B cell (primary cell): ENCODE data around the gene RIMS3. TPM values are rescaled to one million over a fixed set of nuclear protein-coding genes. Genes with fewer than 3 reads are reported as not detected.

Experiments
- ATAC-seq: fragments of 200-7000 bp; cut with Tn5 transposase; one replicate; pipeline ENCODE4 v1.10.0; 2021; ENCODE audit warnings: low read depth, mild to moderate bottlenecking, moderate number of reproducible peaks, moderate library complexity
- CTCF ChIA-PET: fragments of 350-600 bp; sonication (Branson Sonifier 250); formaldehyde crosslinking; loops from one replicate; lab custom pipeline; 2021; ENCODE audit warnings: antibody characterized with exemption, inconsistent platforms; lab: Charles Lee
- POLR2A ChIA-PET: fragments of 350-600 bp; sonication (Branson Sonifier 250); formaldehyde crosslinking; loops from one replicate; lab custom pipeline; 2021; ENCODE audit warnings: antibody characterized with exemption; lab: Charles Lee
- DNase-seq: peaks from one replicate; pipeline ENCODE4 v3.0.0; 2013
- H2AFZ ChIP-seq: 2 replicates; pipeline ENCODE4 v1.6.1; 2012; ENCODE audit warnings: mild to moderate bottlenecking, low read depth, low read length; ENCODE audit not compliant: insufficient read depth, poor library complexity, severe bottlenecking
- H3K27ac ChIP-seq, 2 donors: 1 replicate in 1 of 2; 2 replicates in 1 of 2; pipeline ENCODE4 v1.5.1; 2012 to 2013; ENCODE audit warnings: low read length in 2 of 2, mild to moderate bottlenecking in 2 of 2, moderate library complexity in 1 of 2
- H3K27me3 ChIP-seq, 4 experiments: fragments of 200-600 bp in 1 of 4; sonication (generic) in 1 of 4; replicated peaks in 1 of 4; 1 replicate in 2 of 4; 2 replicates in 2 of 4; pipeline versions ENCODE4 v1.6.1 to v1.7.0; 2013 to 2016; ENCODE audit warnings: low read length in 3 of 4, mild to moderate bottlenecking in 2 of 4, mixed read lengths in 1 of 4, moderate library complexity in 1 of 4; ENCODE audit not compliant: insufficient read depth in 4 of 4, control insufficient read depth in 3 of 4; ENCODE audit errors: control extremely low read depth in 1 of 4
- H3K36me3 ChIP-seq, 2 experiments: replicated peaks in 1 of 2; 1 replicate in 1 of 2; 2 replicates in 1 of 2; pipeline versions ENCODE4 v1.6.1 to v1.7.1; 2013; ENCODE audit warnings: low read length in 1 of 2; ENCODE audit not compliant: insufficient read depth in 2 of 2, control insufficient read depth in 1 of 2; ENCODE audit errors: control extremely low read depth in 1 of 2, extremely low read depth in 1 of 2
- H3K4me1 ChIP-seq, 2 donors: fragments of 200-600 bp in 1 of 2; sonication (generic) in 1 of 2; 1 replicate in 1 of 2; 2 replicates in 1 of 2; pipeline versions ENCODE4 v1.5.1 to v1.6.1; 2013 to 2017; ENCODE audit warnings: low read length in 2 of 2; ENCODE audit not compliant: control insufficient read depth in 2 of 2, insufficient read depth in 2 of 2
- H3K4me2 ChIP-seq: replicated peaks from 2 replicates; pipeline ENCODE3; 2012; ENCODE audit warnings: mild to moderate bottlenecking, low read depth, low read length; ENCODE audit not compliant: poor library complexity, severe bottlenecking
- H3K4me3 ChIP-seq, 5 experiments: fragments of 200-600 bp in 1 of 5; sonication (generic) in 1 of 5; 1 replicate in 3 of 5; 2 replicates in 2 of 5; pipeline versions ENCODE4 v1.5.1 to v1.7.0; 2011 to 2016; ENCODE audit warnings: low read length in 4 of 5, mild to moderate bottlenecking in 4 of 5, low read depth in 2 of 5, control low read depth in 1 of 5, moderate library complexity in 1 of 5; ENCODE audit not compliant: insufficient read depth in 1 of 5; ENCODE audit errors: control extremely low read depth in 1 of 5, extremely low read depth in 1 of 5
- H3K79me2 ChIP-seq: fragments of 200-600 bp; sonication (generic); one replicate; pipeline ENCODE4 v1.6.0; 2016; ENCODE audit warnings: low read length; ENCODE audit not compliant: control insufficient read depth, insufficient read depth
- H3K9ac ChIP-seq: fragments of 200-600 bp; sonication (generic); 2 replicates; pipeline ENCODE4 v1.6.1; 2017; ENCODE audit warnings: mild to moderate bottlenecking, low read length, moderate library complexity
- H3K9me3 ChIP-seq, 3 donors: one replicate each; pipeline versions ENCODE4 v1.6.1 to v1.7.1; 2013; ENCODE audit warnings: low read length in 2 of 3; ENCODE audit not compliant: control insufficient read depth in 2 of 3, insufficient read depth in 1 of 3; ENCODE audit errors: control extremely low read depth in 1 of 3
- H4K20me1 ChIP-seq: 2 replicates; pipeline ENCODE4 v1.6.0; 2012; ENCODE audit warnings: mild to moderate bottlenecking, low read length; ENCODE audit not compliant: insufficient read depth, control insufficient read depth, poor library complexity, severe bottlenecking
- H3K27ac Mint-ChIP-seq: one replicate; pipeline ENCODE4 v1.8.0; 2021; ENCODE audit warnings: mixed read lengths
- H3K27me3 Mint-ChIP-seq: one replicate; pipeline ENCODE4 v1.8.0; 2021; ENCODE audit warnings: mixed read lengths
- H3K4me1 Mint-ChIP-seq: one replicate; pipeline ENCODE4 v1.8.0; 2021; ENCODE audit warnings: mixed read lengths
- H3K4me3 Mint-ChIP-seq: one replicate; pipeline ENCODE4 v1.8.0; 2021; ENCODE audit warnings: mixed read lengths
- H3K9me3 Mint-ChIP-seq: one replicate; pipeline ENCODE4 v1.8.0; 2022; ENCODE audit warnings: mixed read lengths; ENCODE audit not compliant: insufficient read depth
- EZH2 ChIP-seq: IDR thresholded peaks from 2 replicates; pipeline ENCODE4 v1.6.1; 2012; ENCODE audit warnings: borderline replicate concordance, low read depth, mild to moderate bottlenecking, moderate library complexity, low read length; ENCODE audit not compliant: insufficient read depth, poor library complexity, severe bottlenecking
- WGBS: methylation state at CpG from one replicate; pipeline ENCODE4 v1.1.5; 2013; ENCODE audit warnings: missing lambda C conversion rate; ENCODE audit not compliant: insufficient coverage; 5-methylcytosine and 5-hydroxymethylcytosine counted together
- intact Hi-C: fragments of 100-400 bp; cut with micrococcal nuclease; formaldehyde crosslinking; loops from one replicate; pipeline ENCODE4 v1.10.0; 2022
- polyA plus RNA-seq: library from polyadenylated mRNA; depleted of rRNA; stranded (reverse); fragments of >200 nt; gene quantifications from 2 replicates; pipeline ENCODE4 v1.2.3, GENCODE V29; 2012
- total RNA-seq, 2 donors: library from RNA; stranded (reverse); fragments of 120-200 nt in 1 of 2; gene quantifications; 1 replicate in 1 of 2; 2 replicates in 1 of 2; pipeline versions ENCODE4 v1.2.3 to v1.2.4, GENCODE V29; 2013 to 2022
- TF ChIP-seq, protein P1 (sequence below): fragments of 200-600 bp; IDR thresholded peaks from one replicate; pipeline ENCODE4 v1.8.0; 2022; ENCODE audit warnings: antibody characterized with exemption, mild to moderate bottlenecking

RIMS3 gene
- total and polyA plus RNA-seq, 2 donors (not counting 1 experiment from before 2014, with no cell fraction given): 1.1 to 5.4 TPM

- ATAC-seq: no peak
- Histone ChIP-seq H3K4me2 (peak overlapping the region; percentile 18), H3K4me3 (no peak overlapping the region), H3K27ac (peak overlapping the region in 1 of 2 donors; percentile 32), H3K4me1 (peaks cover 10 to 15% of the 10 kb centered on the region in 2 donors), H3K9me3 (peaks cover 0 to 9% (median 0%) of the 10 kb centered on the region in 3 donors), H2AFZ (peak overlapping the region; percentile 29), H3K36me3 (no peaks in the 10 kb centered on the region), H3K27me3 (no peaks in the 10 kb centered on the region), H3K79me2 (no peaks in the 10 kb centered on the region), H4K20me1 (no peaks in the 10 kb centered on the region), H3K9ac (no peak overlapping the region)
- Mint-ChIP-seq H3K27ac (peak overlapping the region; percentile 72), H3K4me3 (peak overlapping the region; percentile 54), H3K27me3 (no peaks in the 10 kb centered on the region), H3K4me1 (peaks cover 14% of the 10 kb centered on the region), H3K9me3 (no peaks in the 10 kb centered on the region)
- intact Hi-C loops: no loop called here
- TF ChIP-seq, protein P1, sequence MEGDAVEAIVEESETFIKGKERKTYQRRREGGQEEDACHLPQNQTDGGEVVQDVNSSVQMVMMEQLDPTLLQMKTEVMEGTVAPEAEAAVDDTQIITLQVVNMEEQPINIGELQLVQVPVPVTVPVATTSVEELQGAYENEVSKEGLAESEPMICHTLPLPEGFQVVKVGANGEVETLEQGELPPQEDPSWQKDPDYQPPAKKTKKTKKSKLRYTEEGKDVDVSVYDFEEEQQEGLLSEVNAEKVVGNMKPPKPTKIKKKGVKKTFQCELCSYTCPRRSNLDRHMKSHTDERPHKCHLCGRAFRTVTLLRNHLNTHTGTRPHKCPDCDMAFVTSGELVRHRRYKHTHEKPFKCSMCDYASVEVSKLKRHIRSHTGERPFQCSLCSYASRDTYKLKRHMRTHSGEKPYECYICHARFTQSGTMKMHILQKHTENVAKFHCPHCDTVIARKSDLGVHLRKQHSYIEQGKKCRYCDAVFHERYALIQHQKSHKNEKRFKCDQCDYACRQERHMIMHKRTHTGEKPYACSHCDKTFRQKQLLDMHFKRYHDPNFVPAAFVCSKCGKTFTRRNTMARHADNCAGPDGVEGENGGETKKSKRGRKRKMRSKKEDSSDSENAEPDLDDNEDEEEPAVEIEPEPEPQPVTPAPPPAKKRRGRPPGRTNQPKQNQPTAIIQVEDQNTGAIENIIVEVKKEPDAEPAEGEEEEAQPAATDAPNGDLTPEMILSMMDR: no peak
- TF ChIP-seq EZH2: no peak
- no peak for DNase-seq
- ChIA-PET CTCF (interaction anchor here (1.5 to 1.6 kb wide), 2 partner anchors 89 to 141 kb away, joined by 4 to 5 read pairs; no protein-coding TSS in a partner anchor), POLR2A (no interaction called here)
Measured at GRCh38 chr1:40633523-40633922, 32.0 kb downstream of the RIMS3 start.

DNA sequence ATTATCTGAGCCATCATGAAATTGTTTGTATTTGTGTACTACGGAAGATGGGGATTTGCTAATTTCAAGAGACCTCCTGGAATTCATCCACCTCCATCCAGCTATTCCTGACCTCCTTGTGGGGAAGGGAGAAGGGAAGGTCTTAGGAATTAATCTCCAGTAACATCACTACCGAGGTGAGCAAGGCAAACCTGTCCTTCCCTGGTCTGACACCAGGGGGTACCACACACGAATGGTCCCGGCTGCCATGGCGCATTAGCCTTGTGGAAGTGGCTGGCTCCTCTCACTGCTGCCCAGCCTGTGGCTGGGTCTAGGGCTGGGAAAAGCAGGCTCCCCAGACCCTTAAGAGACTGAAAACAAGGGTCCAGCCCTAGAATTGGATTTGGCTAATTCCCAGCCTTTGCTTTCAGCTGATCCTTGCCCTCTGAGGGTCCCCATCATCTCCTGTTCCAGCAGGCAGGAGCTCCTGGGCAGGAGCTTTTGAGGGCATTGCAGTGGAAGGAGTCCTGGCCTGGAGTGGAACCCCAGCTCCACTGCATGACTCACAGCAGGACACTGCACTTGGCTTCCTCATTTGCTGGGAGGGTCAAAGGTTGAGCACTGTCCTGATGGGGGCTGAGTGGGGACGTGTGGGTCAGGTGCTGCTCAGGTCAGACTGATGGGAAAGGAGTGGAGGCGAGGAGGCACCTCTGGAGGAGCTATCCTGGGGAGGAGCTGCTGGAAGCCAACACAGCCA lies 34.8 kb downstream of the RIMS3 start:
- Histone ChIP-seq H3K27me3 (peaks cover 0 to 5% (median 0%) of the 10 kb centered on the region in 4 experiments), H3K27ac (no peak overlapping the region), H3K36me3 (no peaks in the 10 kb centered on the region), H3K4me2 (no peak overlapping the region), H2AFZ (no peak overlapping the region), H3K79me2 (no peaks in the 10 kb centered on the region), H4K20me1 (no peaks in the 10 kb centered on the region), H3K4me3 (no peak overlapping the region), H3K9ac (no peak overlapping the region), H3K4me1 (peaks cover 13 to 19% of the 10 kb centered on the region in 2 donors), H3K9me3 (peaks cover 0 to 4% (median 0%) of the 10 kb centered on the region in 3 donors)
- intact Hi-C loops: loop anchor here (1.0 kb wide), 1 partner anchor 39 kb away; no protein-coding TSS in a partner anchor
- no peak overlapping the region for H3K4me3 Mint-ChIP-seq
- POLR2A ChIA-PET: interaction anchor here (0.7 kb wide), 1 partner anchor 58 kb away, joined by 7 read pairs; no protein-coding TSS in a partner anchor
- ATAC-seq (peak; percentile 43), DNase-seq (peak; percentile 49)
- peaks cover 2% of the 10 kb centered on the region for H3K27me3 Mint-ChIP-seq
- WGBS: 70% methylated on average over 6 of the region's 7 CpGs
- TF ChIP-seq EZH2: no peak
- TF ChIP-seq, protein P1: peak; percentile 64
- no peak overlapping the region for H3K27ac Mint-ChIP-seq
- peaks cover 18% of the 10 kb centered on the region for H3K4me1 Mint-ChIP-seq
- no peaks in the 10 kb centered on the region for H3K9me3 Mint-ChIP-seq
- CTCF ChIA-PET: interaction anchor here (0.6 to 4.2 kb wide), 10 partner anchors 19 to 319 kb away, joined by 3 to 22 read pairs (median 4); no protein-coding TSS in a partner anchor
